Suppressor macrophage treated with lipopolysaccharide for 1 hour (primary cell): ENCODE data around the gene JPT2.
"Not testable (repeated sequence)": the region's sequence is repeated elsewhere in the genome, so short reads cannot be mapped to it uniquely, and the experiment has no call there.

Experiments used
- DNase-seq, 3 donors: peaks; one replicate each; pipeline ENCODE4 v3.0.0-alpha.2; 2020 to 2022

Gene JPT2

GRCh38 chr16:1677339-1677738, 740 bp upstream of the JPT2 start:
- no peak for DNase-seq

DNA sequence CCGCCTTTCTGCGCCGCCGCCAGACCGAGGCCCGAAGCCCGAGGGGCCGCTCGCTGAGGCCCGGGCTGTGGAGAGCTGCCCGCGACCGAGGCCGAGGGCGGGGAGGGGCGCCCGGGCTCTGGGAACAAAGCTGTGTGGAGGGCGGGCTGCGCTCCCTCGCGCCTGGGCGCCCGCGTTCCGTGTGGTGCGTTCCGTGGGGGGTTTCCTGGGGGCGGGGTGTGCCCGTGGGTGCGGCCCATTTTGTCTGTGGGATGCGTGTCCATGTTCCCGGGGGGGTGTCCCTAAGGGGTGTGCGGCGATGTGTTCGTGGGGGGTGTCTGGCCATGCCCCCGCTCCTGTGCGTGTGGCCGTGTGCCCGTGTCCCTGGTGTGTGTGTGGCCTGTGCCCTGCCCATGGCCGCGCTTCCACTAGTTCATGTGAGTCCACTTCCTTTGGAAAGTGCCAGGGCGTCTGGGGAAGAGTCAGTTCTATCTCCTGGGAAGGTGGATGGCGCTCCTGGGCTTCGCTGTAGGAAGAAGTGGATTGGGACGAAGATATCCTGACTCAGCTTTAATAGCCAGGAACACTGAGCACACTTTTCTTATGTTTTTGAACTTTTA, 520 bp downstream of the JPT2 start:
- DNase-seq, result peak; percentile 49 to 71 (median 58)

DNA sequence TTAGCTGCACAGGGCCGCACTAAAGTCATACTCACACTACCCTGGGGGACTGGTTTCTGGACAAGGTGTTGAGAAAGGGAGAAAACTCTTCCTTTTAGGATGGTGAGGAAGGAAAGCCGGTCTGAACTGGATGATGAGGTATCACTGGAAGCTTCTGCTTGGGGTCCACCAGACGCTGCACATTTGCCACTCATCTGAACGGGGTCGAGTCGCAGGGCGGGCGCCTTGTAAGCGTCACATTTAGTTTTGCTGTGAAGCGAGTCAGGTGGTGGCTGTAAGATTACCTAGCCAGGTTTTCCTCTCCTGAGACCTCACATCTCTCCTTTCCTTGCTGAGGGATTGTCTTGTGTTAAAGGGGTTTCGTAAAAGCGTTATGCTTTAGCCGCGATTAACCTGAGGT, 2.3 kb downstream of the JPT2 start:
- no peak for DNase-seq

GRCh38 chr16:1681032-1681431, 3.0 kb downstream of the JPT2 start:
- no peak for DNase-seq

DNA sequence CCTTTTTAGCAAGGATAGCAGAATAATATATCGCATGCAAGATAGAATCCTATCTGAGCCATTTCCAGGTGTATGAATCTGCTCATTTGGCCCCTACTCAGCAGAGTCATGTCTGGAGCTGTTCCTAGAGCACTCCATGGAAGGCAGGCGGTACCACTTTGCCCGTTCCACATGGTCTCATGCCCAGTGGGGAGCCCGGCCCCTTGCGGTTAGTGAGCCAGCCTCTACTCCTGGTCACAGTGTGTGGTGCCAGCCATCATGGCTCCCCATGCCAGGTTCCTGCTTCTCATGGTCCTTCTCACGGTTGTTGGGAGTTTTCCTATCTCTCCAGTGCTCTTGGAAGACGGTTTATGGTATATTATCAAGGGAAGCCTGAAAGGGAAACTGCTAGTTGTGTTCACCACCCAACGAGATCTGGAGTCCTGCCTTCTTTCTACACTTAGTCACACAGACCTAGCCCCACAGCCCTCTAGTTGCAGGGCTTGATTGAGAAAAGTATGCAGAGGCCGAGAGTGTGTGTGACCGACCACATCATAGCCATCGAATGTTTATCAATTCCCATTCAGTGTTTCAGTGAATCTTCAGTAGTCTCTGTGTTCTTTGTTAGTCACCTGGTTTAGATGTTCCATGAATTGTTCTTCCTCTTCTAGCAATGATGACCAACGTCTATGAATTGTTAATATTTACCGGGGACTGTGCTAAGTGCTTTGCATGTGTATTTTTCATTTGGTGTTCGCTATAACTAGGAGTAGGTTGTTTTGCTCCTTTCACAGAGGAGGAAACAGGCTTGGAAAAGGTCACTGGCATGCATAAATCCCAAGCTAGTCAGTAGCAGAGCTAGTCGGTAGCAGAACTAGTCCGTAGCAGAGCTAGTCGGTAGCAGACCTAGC, 9.6 kb downstream of the JPT2 start:
- DNase-seq, result no peak

GRCh38 chr16:1688807-1689560, 10.9 kb downstream of the JPT2 start:
- DNase-seq, result no peak

- DNase-seq, result no peak
Observed at GRCh38 chr16:1689853-1690252, 11.8 kb downstream of the JPT2 start.

GRCh38 chr16:1690810-1691209, 12.7 kb downstream of the JPT2 start:
- DNase-seq, result no peak

DNA sequence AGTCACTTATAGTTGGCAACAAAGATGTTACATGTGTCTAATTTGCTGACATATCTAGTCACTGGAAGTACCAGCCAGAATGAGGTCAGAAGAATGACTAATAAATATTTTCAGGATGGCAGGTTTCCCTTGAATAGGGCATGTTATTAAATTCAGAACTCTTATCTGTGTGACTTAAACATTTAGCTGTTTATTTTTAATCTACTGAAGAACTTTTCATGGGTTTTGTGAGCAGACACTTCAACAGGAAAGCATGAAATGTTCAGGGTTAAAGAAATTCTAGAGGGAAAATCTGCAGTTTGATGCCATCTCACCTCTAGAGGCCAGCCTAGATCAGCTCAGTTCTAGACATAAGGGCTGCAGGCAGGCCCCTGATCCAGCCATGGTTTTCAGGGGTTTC, 13.2 kb downstream of the JPT2 start:
- DNase-seq, result peak; percentile 9 to 49 (median 40)

DNA sequence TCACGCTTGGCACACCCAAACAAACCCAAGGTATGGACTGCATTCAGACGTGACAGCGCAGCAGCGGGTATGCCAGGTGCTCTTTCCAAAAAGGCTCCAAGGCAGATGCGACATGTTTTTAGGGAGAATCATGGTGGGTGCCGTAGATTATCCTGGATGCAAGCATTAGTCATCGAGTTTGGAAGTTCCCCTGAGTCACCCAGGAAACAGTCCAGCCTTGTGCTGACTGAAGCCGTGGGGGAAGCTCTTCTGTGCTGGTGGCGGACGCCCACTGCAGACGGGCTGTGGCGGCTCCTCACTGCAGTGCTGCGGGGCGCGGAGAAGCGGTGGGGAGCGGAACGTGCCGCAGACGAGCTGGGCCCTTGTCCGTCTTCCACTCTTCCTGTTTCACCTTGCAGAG, 13.9 kb downstream of the JPT2 start:
- DNase-seq, result peak; percentile 73 to 81 (median 75)

GRCh38 chr16:1696863-1697262, 18.8 kb downstream of the JPT2 start:
- peak in 1 of 3 donors; percentile 14 for DNase-seq

DNA sequence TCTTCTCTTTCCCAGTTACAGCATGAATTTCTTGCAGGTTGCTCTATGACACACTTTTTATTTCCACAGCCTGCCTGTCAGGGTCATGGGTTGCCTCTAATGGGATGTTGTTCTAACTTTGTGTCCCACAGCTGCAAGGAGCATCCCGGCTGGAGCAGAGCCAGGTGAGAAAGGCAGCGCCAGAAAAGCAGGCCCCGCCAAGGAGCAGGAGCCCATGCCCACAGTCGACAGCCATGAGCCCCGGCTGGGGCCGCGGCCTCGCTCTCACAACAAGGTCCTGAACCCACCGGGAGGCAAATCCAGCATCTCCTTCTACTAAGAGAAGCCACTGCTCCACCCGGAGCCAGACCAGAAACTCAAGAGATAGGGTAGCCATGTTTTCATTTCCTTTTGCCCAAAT, 20.6 kb downstream of the JPT2 start:
- no peak for DNase-seq

- no peak for DNase-seq
Observed at GRCh38 chr16:1700246-1700645, 22.2 kb downstream of the JPT2 start.

DNA sequence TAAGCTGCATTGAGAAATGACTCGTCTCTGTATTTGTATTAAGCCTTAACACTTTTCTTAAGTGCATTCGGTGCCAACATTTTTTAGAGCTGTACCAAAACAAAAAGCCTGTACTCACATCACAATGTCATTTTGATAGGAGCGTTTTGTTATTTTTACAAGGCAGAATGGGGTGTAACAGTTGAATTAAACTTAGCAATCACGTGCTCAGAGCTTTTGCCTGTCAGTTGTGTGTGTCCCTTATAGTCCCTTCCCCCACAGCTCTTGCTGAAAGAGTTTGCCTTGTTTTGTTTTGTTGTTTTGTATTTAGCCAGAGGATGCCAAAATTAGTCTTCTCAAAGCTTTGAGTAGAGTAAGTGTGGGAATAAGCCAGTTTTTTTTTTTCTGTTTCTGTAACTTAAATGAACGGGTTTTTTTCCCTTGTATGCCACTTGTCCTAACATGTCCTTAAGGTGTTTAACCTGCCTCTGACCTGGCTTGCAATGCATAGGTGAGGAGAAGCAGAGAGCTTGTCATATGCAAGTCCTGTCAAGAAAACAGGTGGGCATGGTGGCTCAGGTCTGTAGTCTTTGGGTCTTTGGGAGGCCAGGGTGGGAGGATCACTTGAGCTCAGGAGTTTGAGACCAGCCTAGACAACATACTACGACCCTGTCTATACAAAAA, 23.3 kb downstream of the JPT2 start:
- no peak for DNase-seq

DNA sequence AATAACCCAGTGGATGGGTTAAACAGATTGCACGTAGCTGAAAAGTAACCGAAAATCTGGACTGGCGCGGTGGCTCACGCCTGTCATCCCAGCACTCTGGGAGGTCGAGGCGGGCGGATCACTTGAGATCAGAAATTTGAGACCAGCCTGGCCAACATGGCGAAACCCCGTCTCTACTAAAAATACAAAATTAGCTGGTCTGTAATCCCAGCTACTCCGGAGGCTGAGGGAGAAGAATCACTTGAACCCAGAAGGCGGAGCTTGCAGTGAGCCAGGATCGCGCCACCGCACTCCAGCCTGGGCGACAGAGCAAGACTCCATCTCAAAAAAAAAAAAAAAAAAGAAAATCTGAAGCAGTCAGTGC, 27.2 kb downstream of the JPT2 start:
- not testable (repeated sequence) for DNase-seq

GRCh38 chr16:1705688-1706385, 27.8 kb downstream of the JPT2 start, which contains the start of gene MAPK8IP3:
Gene MAPK8IP3, plus strand, starts transcription at chr16:1706195. Its CDS starts 145 bp downstream, at chr16:1706340.
- DNase-seq, result peak; percentile 92 to 98 (median 96)

DNA sequence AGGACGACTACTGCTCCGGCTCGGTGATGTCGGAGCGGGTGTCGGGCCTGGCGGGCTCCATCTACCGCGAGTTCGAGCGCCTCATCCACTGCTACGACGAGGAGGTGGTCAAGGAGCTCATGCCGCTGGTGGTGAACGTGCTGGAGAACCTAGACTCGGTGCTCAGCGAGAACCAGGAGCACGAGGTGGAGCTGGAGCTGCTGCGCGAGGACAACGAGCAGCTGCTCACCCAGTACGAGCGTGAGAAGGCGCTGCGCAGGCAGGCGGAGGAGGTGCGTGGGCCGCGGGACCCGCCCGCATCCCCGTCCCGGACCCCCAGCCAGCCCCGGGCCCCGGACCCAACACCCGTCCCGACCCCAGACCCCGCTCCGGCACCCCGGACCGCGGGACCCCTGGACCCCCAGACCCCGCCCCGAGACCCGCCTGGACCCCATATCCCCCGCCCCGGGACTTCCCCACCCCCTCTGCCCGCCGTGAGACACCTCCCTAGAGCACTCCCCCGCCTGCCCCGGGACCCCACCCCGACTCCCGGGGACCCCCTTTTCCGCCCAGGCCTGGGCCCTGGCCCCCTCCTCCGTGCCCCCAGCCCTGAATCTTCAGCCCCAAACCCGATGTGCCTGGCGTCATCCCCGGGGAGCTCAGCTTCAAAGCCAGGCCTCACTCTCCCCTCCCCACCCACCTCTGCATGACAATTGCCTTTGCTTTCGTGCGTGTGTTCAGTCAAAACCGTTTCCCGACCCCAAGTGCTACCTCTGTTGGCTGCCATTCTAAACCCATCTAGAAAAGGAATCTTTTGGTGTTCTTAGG, 28.5 kb downstream of the JPT2 start:
- peak; percentile 35 to 49 (median 40) for DNase-seq

GRCh38 chr16:1707193-1707790, 29.2 kb downstream of the JPT2 start:
- DNase-seq, result peak in 1 of 3 donors; percentile 23

- no peak for DNase-seq
Observed at GRCh38 chr16:1708083-1708767, 30.1 kb downstream of the JPT2 start.

DNA sequence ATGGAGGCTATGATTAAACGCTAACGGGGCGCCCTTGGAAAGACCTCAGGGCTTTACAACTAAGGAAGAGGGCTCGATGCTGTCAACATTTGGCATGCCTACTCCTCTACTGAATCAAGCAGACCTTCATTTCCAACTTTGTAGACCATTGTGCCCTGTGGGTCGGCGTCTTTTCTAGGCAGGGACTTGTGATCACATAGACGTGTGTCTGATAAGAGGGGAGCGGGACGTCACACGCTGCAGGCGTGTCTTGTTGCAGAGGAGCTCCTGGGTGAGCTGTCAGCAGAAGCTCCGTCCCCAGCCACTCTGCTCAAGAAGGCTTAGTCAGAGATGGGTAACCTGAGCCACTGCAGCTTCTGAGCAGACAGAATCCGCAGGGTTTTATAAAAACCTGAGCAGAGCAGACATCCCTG, 30.7 kb downstream of the JPT2 start:
- DNase-seq, result no peak
